Measurements from ENCODE around the gene ROBO1.

Gene ROBO1

DNA sequence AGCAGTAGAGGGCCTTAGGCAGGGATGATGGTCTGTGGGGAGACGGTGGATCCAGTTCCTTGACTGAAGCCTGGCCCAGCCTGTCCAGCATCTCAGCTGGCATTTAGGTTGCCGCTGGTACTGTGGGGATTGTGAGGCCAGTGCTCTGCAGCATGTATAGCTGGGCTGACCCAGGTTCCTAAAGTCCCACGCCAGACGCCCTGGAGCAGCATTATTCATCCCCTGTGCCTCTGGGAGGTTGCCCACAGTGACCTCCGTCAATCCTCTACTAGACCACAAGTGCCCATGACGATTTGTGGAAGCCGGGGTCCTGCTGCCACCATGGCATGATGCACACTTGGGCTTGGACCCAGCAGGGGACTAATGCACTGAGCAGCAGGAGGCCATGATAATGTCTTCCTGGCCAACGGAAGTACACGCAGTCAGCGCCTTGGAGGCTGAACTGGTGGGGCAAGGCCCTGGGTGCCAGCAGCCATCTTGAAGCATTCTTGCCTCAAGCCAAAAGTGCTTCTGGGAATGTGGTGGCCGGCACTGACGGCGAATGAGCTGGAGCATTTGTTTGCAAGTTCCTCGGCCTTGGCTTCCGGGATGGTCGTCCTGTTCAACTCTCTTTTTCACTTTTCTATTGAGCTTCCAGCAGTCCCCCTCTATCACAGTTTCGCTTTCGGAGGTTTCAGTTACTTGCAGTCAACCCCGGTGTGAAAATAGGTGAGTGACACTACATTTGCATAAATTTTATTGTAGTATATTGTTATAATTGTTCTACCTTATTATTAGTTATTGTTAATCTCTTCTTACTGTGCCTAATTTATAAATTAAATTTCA, 949.4 kb downstream of the ROBO1 start:
- H3K4me1 ChIP-seq (ENCODE audit: insufficient read depth, low read length), result no peaks in the 10 kb centered on the region
- peaks cover 3% of the 10 kb centered on the region for H3K9me3 ChIP-seq (ENCODE audit: insufficient read depth, low read length, severe bottlenecking)
- H3K27me3 ChIP-seq (ENCODE audit: insufficient read depth, low read length, poor library complexity), result no peaks in the 10 kb centered on the region
- no peak overlapping the region for H3K4me2 ChIP-seq (ENCODE audit: insufficient read depth, low read length)
- H3K79me2 ChIP-seq (ENCODE audit: insufficient read depth, low read length), result no peaks in the 10 kb centered on the region
- no peak overlapping the region for H3K27ac ChIP-seq (ENCODE audit: low read length)
- H4K20me1 ChIP-seq (ENCODE audit: insufficient read depth, low read length), result no peaks in the 10 kb centered on the region
- no peak overlapping the region for H3K9ac ChIP-seq (ENCODE audit: low read depth, low read length)
- DNase-seq, result no peak
- H3K36me3 ChIP-seq (ENCODE audit: insufficient read depth, low read length), result no peaks in the 10 kb centered on the region
- H2AFZ ChIP-seq (ENCODE audit: low read depth, low read length), result no peak overlapping the region
- no peak for ATAC-seq (ENCODE audit: insufficient read depth, low read depth)
- TF ChIP-seq, protein P1, sequence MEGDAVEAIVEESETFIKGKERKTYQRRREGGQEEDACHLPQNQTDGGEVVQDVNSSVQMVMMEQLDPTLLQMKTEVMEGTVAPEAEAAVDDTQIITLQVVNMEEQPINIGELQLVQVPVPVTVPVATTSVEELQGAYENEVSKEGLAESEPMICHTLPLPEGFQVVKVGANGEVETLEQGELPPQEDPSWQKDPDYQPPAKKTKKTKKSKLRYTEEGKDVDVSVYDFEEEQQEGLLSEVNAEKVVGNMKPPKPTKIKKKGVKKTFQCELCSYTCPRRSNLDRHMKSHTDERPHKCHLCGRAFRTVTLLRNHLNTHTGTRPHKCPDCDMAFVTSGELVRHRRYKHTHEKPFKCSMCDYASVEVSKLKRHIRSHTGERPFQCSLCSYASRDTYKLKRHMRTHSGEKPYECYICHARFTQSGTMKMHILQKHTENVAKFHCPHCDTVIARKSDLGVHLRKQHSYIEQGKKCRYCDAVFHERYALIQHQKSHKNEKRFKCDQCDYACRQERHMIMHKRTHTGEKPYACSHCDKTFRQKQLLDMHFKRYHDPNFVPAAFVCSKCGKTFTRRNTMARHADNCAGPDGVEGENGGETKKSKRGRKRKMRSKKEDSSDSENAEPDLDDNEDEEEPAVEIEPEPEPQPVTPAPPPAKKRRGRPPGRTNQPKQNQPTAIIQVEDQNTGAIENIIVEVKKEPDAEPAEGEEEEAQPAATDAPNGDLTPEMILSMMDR (IDR thresholded peaks at IDR 0.05; ENCODE audit: borderline replicate concordance, extremely low read depth, low read length, poor library complexity, severe bottlenecking), result no peak
- TF ChIP-seq EZH2 (IDR thresholded peaks at IDR 0.05; ENCODE audit: borderline replicate concordance, low read depth, low read length, severe bottlenecking), result no peak
- H3K4me3 ChIP-seq (ENCODE audit: low read depth in 1 of 2, low read length in 2 of 2), result no peak overlapping the region

DNA sequence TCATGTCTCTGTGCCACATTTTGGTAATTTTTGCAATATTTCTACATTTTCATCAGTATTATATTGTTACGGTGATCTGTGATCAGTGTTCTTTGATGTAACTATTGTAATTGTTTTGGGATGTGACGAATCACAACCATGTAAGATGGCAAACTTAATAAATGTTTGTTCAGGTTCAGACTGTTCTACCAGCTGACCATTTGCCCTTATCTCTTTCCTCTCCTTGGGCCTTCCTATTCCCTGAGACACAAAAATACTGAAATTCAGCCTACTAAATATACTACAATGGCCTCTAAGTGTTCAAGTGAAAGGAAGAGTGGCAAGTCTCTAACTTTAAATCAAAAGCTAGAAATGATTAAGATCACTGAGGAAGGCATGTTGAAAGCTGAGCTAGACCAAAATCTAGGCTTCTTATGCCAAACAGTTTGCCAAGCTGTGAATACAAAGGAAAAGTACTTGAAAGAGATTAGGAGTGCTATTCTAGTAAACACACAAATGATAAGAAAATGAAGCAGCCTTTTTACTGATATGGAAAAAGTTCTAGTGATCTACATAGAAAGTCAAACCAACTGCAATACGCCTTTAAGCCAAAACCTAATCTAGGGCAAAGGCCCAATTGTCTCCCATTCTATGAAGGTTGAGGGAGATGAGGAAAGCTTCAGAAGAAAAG, 952.8 kb downstream of the ROBO1 start:
- Histone ChIP-seq H3K79me2 (ENCODE audit: insufficient read depth, low read length) (no peaks in the 10 kb centered on the region), H3K4me1 (ENCODE audit: insufficient read depth, low read length) (no peaks in the 10 kb centered on the region), H3K9me3 (ENCODE audit: insufficient read depth, low read length, severe bottlenecking) (peaks cover 3% of the 10 kb centered on the region), H4K20me1 (ENCODE audit: insufficient read depth, low read length) (no peaks in the 10 kb centered on the region), H3K27ac (ENCODE audit: low read length) (no peak overlapping the region), H3K27me3 (ENCODE audit: insufficient read depth, low read length, poor library complexity) (no peaks in the 10 kb centered on the region), H3K36me3 (ENCODE audit: insufficient read depth, low read length) (no peaks in the 10 kb centered on the region), H3K4me3 (ENCODE audit: low read depth in 1 of 2, low read length in 2 of 2) (no peak overlapping the region), H3K4me2 (ENCODE audit: insufficient read depth, low read length) (no peak overlapping the region), H3K9ac (ENCODE audit: low read depth, low read length) (no peak overlapping the region), H2AFZ (ENCODE audit: low read depth, low read length) (no peak overlapping the region)
- no peak for ATAC-seq (ENCODE audit: insufficient read depth, low read depth)
- TF ChIP-seq, protein P1 (IDR thresholded peaks at IDR 0.05; ENCODE audit: borderline replicate concordance, extremely low read depth, low read length, poor library complexity, severe bottlenecking), result no peak
- no peak for TF ChIP-seq EZH2 (IDR thresholded peaks at IDR 0.05; ENCODE audit: borderline replicate concordance, low read depth, low read length, severe bottlenecking)
- no peak for DNase-seq

DNA sequence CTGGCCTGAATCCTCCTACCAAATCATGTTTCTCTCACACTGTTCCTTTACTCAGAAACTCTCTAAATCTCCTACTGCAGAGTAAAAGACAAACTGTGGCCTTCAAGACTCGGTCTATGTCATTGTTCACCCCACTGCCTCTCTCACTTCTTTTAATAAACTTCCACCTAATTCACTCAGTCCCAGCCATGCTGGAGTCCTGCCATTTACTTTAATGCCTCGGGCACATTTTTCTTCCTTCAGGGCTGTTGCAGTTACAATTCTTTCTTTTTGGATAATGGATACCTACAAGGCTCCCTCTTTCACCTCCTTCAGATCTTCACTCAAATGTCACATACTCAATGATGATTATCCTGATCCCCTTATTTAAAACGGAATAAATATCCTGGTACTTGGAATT, 955.6 kb downstream of the ROBO1 start:
- no peaks in the 10 kb centered on the region for H3K79me2 ChIP-seq (ENCODE audit: insufficient read depth, low read length)

More for the DNA sequence above, 955.6 kb downstream of the ROBO1 start:
- no peaks in the 10 kb centered on the region for H3K4me1 ChIP-seq (ENCODE audit: insufficient read depth, low read length)
- ATAC-seq (ENCODE audit: insufficient read depth, low read depth) (no peak), DNase-seq (no peak)
- H3K4me2 ChIP-seq (ENCODE audit: insufficient read depth, low read length), result no peak overlapping the region
- no peak overlapping the region for H3K9ac ChIP-seq (ENCODE audit: low read depth, low read length)
- H3K27me3 ChIP-seq (ENCODE audit: insufficient read depth, low read length, poor library complexity), result no peaks in the 10 kb centered on the region
- no peak overlapping the region for H2AFZ ChIP-seq (ENCODE audit: low read depth, low read length)
- H3K9me3 ChIP-seq (ENCODE audit: insufficient read depth, low read length, severe bottlenecking), result no peaks in the 10 kb centered on the region
- no peak overlapping the region for H3K27ac ChIP-seq (ENCODE audit: low read length)
- H3K36me3 ChIP-seq (ENCODE audit: insufficient read depth, low read length), result no peaks in the 10 kb centered on the region
- no peak overlapping the region for H3K4me3 ChIP-seq (ENCODE audit: low read depth in 1 of 2, low read length in 2 of 2)
- no peaks in the 10 kb centered on the region for H4K20me1 ChIP-seq (ENCODE audit: insufficient read depth, low read length)
- TF ChIP-seq, protein P1 (IDR thresholded peaks at IDR 0.05; ENCODE audit: borderline replicate concordance, extremely low read depth, low read length, poor library complexity, severe bottlenecking), result no peak
- no peak for TF ChIP-seq EZH2 (IDR thresholded peaks at IDR 0.05; ENCODE audit: borderline replicate concordance, low read depth, low read length, severe bottlenecking)
